Progenitor cell of endocrine pancreas (in vitro differentiated cells): ENCODE results near the gene S1PR1. TPM values are rescaled to one million over a fixed set of nuclear protein-coding genes. Genes with fewer than 3 reads are reported as not detected.

Experiments
- DNase-seq: peaks from one replicate; pipeline ENCODE4 v3.0.0; 2021; ENCODE audit warnings: low spot score; ENCODE audit not compliant: unreplicated experiment
- H3K27ac Mint-ChIP-seq: 2 replicates; pipeline ENCODE4 v1.8.0; 2021; ENCODE audit warnings: mild to moderate bottlenecking, moderate library complexity, mixed read lengths
- H3K27me3 Mint-ChIP-seq: 2 replicates; pipeline ENCODE4 v1.8.0; 2021; ENCODE audit warnings: mixed read lengths
- H3K36me3 Mint-ChIP-seq: 2 replicates; pipeline ENCODE4 v1.8.0; 2022; ENCODE audit warnings: mixed read lengths; ENCODE audit not compliant: insufficient read depth
- H3K4me1 Mint-ChIP-seq: 2 replicates; pipeline ENCODE4 v1.8.0; 2021; ENCODE audit warnings: low read depth, mixed read lengths
- H3K4me3 Mint-ChIP-seq: 2 replicates; pipeline ENCODE4 v1.8.0; 2021; ENCODE audit warnings: low read depth, mild to moderate bottlenecking, moderate library complexity, mixed read lengths
- H3K9me3 Mint-ChIP-seq: 2 replicates; pipeline ENCODE4 v1.8.0; 2021; ENCODE audit warnings: low read depth, mixed read lengths
- CTCF ChIP-seq: fragments of 200-600 bp; sonication (generic); IDR thresholded peaks from one replicate; pipeline ENCODE4 v1.5.0; 2021; ENCODE audit warnings: antibody characterized with exemption, mild to moderate bottlenecking; ENCODE audit not compliant: unreplicated experiment
- total RNA-seq: library from RNA; stranded (reverse); gene quantifications from 2 replicates; pipeline ENCODE4 v1.2.1, GENCODE V29; 2021

S1PR1 gene
- total RNA-seq, 1 donor from 2014 or later: 1.1 TPM

GRCh38 chr1:101278238-101278637 lies 41.4 kb downstream of the S1PR1 start:
- Mint-ChIP-seq H3K9me3 (no peaks in the 10 kb centered on the region), H3K27me3 (no peaks in the 10 kb centered on the region), H3K4me3 (no peak overlapping the region), H3K27ac (no peak overlapping the region), H3K36me3 (no peaks in the 10 kb centered on the region), H3K4me1 (peaks cover 7% of the 10 kb centered on the region)
- no peak for TF ChIP-seq CTCF
- no peak for DNase-seq

GRCh38 chr1:101278845-101279244 lies 42.0 kb downstream of the S1PR1 start:
- no peaks in the 10 kb centered on the region for H3K36me3 Mint-ChIP-seq
- no peaks in the 10 kb centered on the region for H3K27me3 Mint-ChIP-seq
- no peaks in the 10 kb centered on the region for H3K9me3 Mint-ChIP-seq
- peaks cover 12% of the 10 kb centered on the region for H3K4me1 Mint-ChIP-seq
- no peak for TF ChIP-seq CTCF
- no peak overlapping the region for H3K4me3 Mint-ChIP-seq
- H3K27ac Mint-ChIP-seq: no peak overlapping the region
- DNase-seq: no peak

- no peaks in the 10 kb centered on the region for H3K27me3 Mint-ChIP-seq
- peaks cover 13% of the 10 kb centered on the region for H3K4me1 Mint-ChIP-seq
- H3K9me3 Mint-ChIP-seq: no peaks in the 10 kb centered on the region
- no peak overlapping the region for H3K4me3 Mint-ChIP-seq
- TF ChIP-seq CTCF: no peak
- no peak overlapping the region for H3K27ac Mint-ChIP-seq
- no peaks in the 10 kb centered on the region for H3K36me3 Mint-ChIP-seq
- DNase-seq: no peak
Measured at GRCh38 chr1:101280049-101280592, 43.3 kb downstream of the S1PR1 start.

GRCh38 chr1:101280942-101281654 lies 44.3 kb downstream of the S1PR1 start:
- Mint-ChIP-seq H3K9me3 (no peaks in the 10 kb centered on the region), H3K36me3 (no peaks in the 10 kb centered on the region), H3K27me3 (no peaks in the 10 kb centered on the region), H3K27ac (no peak overlapping the region), H3K4me1 (peaks cover 13% of the 10 kb centered on the region), H3K4me3 (no peak overlapping the region)
- TF ChIP-seq CTCF: no peak
- no peak for DNase-seq

- H3K36me3 Mint-ChIP-seq: no peaks in the 10 kb centered on the region
- DNase-seq: no peak
- no peak for TF ChIP-seq CTCF
- no peak overlapping the region for H3K4me3 Mint-ChIP-seq
- H3K27me3 Mint-ChIP-seq: no peaks in the 10 kb centered on the region
- H3K4me1 Mint-ChIP-seq: peaks cover 13% of the 10 kb centered on the region
- no peaks in the 10 kb centered on the region for H3K9me3 Mint-ChIP-seq
- H3K27ac Mint-ChIP-seq: no peak overlapping the region
Measured at GRCh38 chr1:101281751-101282150, 44.9 kb downstream of the S1PR1 start.
